ENCODE results near the gene HEXIM2. TPM values are rescaled to one million over a fixed set of nuclear protein-coding genes. Genes with fewer than 3 reads are reported as not detected.

HEXIM2 gene
- polyA plus RNA-seq, 1 donor (not counting 4 experiments of a cell fraction or from before 2014, with no cell fraction given): 2.3 TPM

GRCh38 chr17:45129940-45130680 lies 31.6 kb upstream of the HEXIM2 start:
- Histone ChIP-seq H3K9me1 (ENCODE audit: control insufficient read depth, extremely low read depth, insufficient read depth, low read length) (no peaks in the 10 kb centered on the region), H3K4me2 (ENCODE audit: control insufficient read depth, extremely low read depth, insufficient read depth, low read depth, low read length) (peak overlapping the region; percentile 68), H3K27ac (ENCODE audit: control insufficient read depth, insufficient read depth, low read length) (peak overlapping the region; percentile 25), H3K27me3 (ENCODE audit: control insufficient read depth, extremely low read depth, insufficient read depth, low read length) (no peaks in the 10 kb centered on the region), H3K9me3 (ENCODE audit: control insufficient read depth, low read depth, low read length) (no peaks in the 10 kb centered on the region), H3K79me2 (ENCODE audit: control insufficient read depth, insufficient read depth, low read length) (peaks cover 47% of the 10 kb centered on the region), H3K4me3 (ENCODE audit: control insufficient read depth in 2 of 3, extremely low read depth in 1 of 3, insufficient read depth in 2 of 3, low read depth in 1 of 3, low read length in 3 of 3) (no peak overlapping the region), H3K9ac (ENCODE audit: control insufficient read depth, extremely low read depth, insufficient read depth, low read length) (peak overlapping the region; percentile 6), H4K20me1 (ENCODE audit: control insufficient read depth, extremely low read depth, insufficient read depth, low read length) (no peaks in the 10 kb centered on the region), H2AFZ (ENCODE audit: control insufficient read depth, low read length) (no peak overlapping the region), H3K4me1 (ENCODE audit: control insufficient read depth, extremely low read depth, insufficient read depth, low read length) (peaks cover 44% of the 10 kb centered on the region), H3K36me3 (ENCODE audit: control insufficient read depth in 2 of 2, extremely low read depth in 1 of 2, insufficient read depth in 2 of 2, low read length in 2 of 2) (peaks cover 0 to 4% of the 10 kb centered on the region in 2 experiments)
- no peak for TF ChIP-seq CTCF (optimal IDR thresholded peaks at IDR 0.05 in 1 of 3, IDR thresholded peaks at IDR 0.05 in 1 of 3, conservative IDR thresholded peaks at IDR 0.05 in 1 of 3; ENCODE audit: extremely low read depth in 1 of 3, insufficient read depth in 2 of 3, low read length in 3 of 3)
- TF ChIP-seq EZH2 (IDR thresholded peaks at IDR 0.05; ENCODE audit: low read length): no peak
- DNase-seq (ENCODE audit: low read depth, low spot score) (no peak), FAIRE-seq (no peak)
- dilution Hi-C loops (cut with MboI; ENCODE audit: extremely low pct_ligation_motif_present, low sequenced_read_pairs): no loop called here

GRCh38 chr17:45130681-45131615 lies 30.7 kb upstream of the HEXIM2 start:
- Histone ChIP-seq H3K9ac (ENCODE audit: control insufficient read depth, extremely low read depth, insufficient read depth, low read length) (peak overlapping the region; percentile 78), H4K20me1 (ENCODE audit: control insufficient read depth, extremely low read depth, insufficient read depth, low read length) (no peaks in the 10 kb centered on the region), H3K4me1 (ENCODE audit: control insufficient read depth, extremely low read depth, insufficient read depth, low read length) (peaks cover 47% of the 10 kb centered on the region), H2AFZ (ENCODE audit: control insufficient read depth, low read length) (no peak overlapping the region), H3K79me2 (ENCODE audit: control insufficient read depth, insufficient read depth, low read length) (peaks cover 40% of the 10 kb centered on the region), H3K4me2 (ENCODE audit: control insufficient read depth, extremely low read depth, insufficient read depth, low read depth, low read length) (peak overlapping the region; percentile 68), H3K27ac (ENCODE audit: control insufficient read depth, insufficient read depth, low read length) (no peak overlapping the region), H3K9me3 (ENCODE audit: control insufficient read depth, low read depth, low read length) (no peaks in the 10 kb centered on the region), H3K4me3 (ENCODE audit: control insufficient read depth in 2 of 3, extremely low read depth in 1 of 3, insufficient read depth in 2 of 3, low read depth in 1 of 3, low read length in 3 of 3) (peak overlapping the region; percentile 57 to 91 (median 90)), H3K27me3 (ENCODE audit: control insufficient read depth, extremely low read depth, insufficient read depth, low read length) (no peaks in the 10 kb centered on the region), H3K9me1 (ENCODE audit: control insufficient read depth, extremely low read depth, insufficient read depth, low read length) (no peaks in the 10 kb centered on the region), H3K36me3 (ENCODE audit: control insufficient read depth in 2 of 2, extremely low read depth in 1 of 2, insufficient read depth in 2 of 2, low read length in 2 of 2) (no peaks in the 10 kb centered on the region)
- TF ChIP-seq EZH2 (IDR thresholded peaks at IDR 0.05; ENCODE audit: low read length) (no peak), CTCF (optimal IDR thresholded peaks at IDR 0.05 in 1 of 3, IDR thresholded peaks at IDR 0.05 in 1 of 3, conservative IDR thresholded peaks at IDR 0.05 in 1 of 3; ENCODE audit: extremely low read depth in 1 of 3, insufficient read depth in 2 of 3, low read length in 3 of 3) (no peak)
- dilution Hi-C loops (cut with MboI; ENCODE audit: extremely low pct_ligation_motif_present, low sequenced_read_pairs): no loop called here
- DNase-seq (ENCODE audit: low read depth, low spot score): no peak
- FAIRE-seq: no peak
